Heart left ventricle (tissue), 13 donors: ENCODE results near the gene NRP1.

Source experiments
- POLR2A ChIP-seq, 2 donors: fragments of 450-650 bp; IDR thresholded peaks; one replicate each; pipeline ENCODE4 v1.6.1; 2017; ENCODE audit warnings: antibody characterized with exemption in 2 of 2, mild to moderate bottlenecking in 2 of 2, moderate library complexity in 2 of 2
- TF ChIP-seq, protein P1 (sequence below), 12 donors: fragments of 200-600 bp; sonication (generic) in 4 of 12; IDR thresholded peaks; one replicate each; pipeline versions ENCODE4 v1.5.0 to v1.8.0; 2018 to 2022; ENCODE audit warnings: antibody characterized with exemption in 12 of 12, mild to moderate bottlenecking in 5 of 12
- donor health status: ischemic (EF 13 %, LVEDD 7.1; RV severe dilation, severe dysfunction).
- donor health status: DM: no; HTN: yes; CAD: no.
- donor health status: DM: no; HTN: no; CAD: no.
- donor health status: ischemic (EF 25% LVEDD 6.9; RV normal size, moderate dysfunction).
- donor health status: ischemic (EF 25% LVEDD 5.7; RV mildly dilated, moderate dysfunction).
- donor health status: ischemic (EF 35%, LVEDD 5.7; RV mildly dilated, moderate dysfunction).
- donor health status: nonischemic (EF 11% LVEDD 7.7; RV severe dilation, severe dysfunction).
- donor health status: DM: yes; HTN: yes; CAD: no.
- donor health status: PGD.
- donor health status: ischemic (EF 29% LVEDD 5.4; RV normal size, mild dysfunction).
- donor health status: nonischemic (EF 23%, LVEDD 6.1; RV moderate dilation, normal function).

DNA sequence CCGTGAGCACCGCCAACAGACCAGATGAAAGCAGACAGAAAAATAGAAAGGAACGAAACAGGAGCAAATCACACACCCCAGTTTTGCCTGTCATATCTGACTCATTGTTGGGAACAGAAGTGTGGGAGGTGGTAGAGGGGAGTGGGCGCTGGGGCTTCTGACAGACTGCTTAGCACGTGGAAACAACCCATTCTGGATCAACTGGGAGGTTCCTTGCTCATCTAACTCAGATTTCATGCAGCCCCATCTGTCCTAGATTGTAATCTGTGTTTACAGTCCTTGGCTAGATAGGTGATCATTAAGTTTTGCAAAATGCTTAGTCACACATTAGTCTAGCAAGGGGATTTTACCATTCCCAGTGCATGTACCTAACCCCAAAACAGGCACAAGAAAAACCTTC lies 154.1 kb downstream of the NRP1 start:
- no peak for TF ChIP-seq POLR2A (IDR thresholded peaks at IDR 0.05)
- TF ChIP-seq, protein P1, sequence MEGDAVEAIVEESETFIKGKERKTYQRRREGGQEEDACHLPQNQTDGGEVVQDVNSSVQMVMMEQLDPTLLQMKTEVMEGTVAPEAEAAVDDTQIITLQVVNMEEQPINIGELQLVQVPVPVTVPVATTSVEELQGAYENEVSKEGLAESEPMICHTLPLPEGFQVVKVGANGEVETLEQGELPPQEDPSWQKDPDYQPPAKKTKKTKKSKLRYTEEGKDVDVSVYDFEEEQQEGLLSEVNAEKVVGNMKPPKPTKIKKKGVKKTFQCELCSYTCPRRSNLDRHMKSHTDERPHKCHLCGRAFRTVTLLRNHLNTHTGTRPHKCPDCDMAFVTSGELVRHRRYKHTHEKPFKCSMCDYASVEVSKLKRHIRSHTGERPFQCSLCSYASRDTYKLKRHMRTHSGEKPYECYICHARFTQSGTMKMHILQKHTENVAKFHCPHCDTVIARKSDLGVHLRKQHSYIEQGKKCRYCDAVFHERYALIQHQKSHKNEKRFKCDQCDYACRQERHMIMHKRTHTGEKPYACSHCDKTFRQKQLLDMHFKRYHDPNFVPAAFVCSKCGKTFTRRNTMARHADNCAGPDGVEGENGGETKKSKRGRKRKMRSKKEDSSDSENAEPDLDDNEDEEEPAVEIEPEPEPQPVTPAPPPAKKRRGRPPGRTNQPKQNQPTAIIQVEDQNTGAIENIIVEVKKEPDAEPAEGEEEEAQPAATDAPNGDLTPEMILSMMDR (IDR thresholded peaks at IDR 0.05) = no peak
